ENCODE data around the gene PLCG2. TPM values are rescaled to one million over a fixed set of nuclear protein-coding genes. Genes with fewer than 3 reads are reported as not detected.

PLCG2 gene
- total and polyA plus RNA-seq, 12 donors = 2.4 to 18.2 (median 6.2) TPM

DNA sequence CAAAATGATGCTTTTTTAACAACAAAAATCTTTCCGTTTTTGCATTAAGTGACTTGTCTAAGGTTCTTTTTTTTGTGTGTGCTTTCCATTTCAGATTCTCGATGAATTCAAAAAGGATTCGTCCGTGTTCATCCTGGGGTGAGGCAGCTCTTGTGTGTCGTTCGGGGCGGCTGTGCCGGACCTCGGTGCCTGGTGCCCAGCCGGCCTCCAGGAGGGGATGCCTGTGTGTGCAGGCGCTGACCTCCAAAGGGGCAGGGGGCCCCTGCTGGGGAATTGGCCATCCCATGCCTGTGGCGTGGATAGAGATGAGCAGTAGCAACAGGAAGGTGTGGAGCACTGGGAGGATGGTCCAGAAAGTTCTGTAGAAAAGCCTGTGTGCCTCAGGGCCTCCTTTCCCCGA lies 101.7 kb downstream of the PLCG2 start:
- H3K36me3 ChIP-seq = peaks cover 0 to 22% (median 0%) of the 10 kb centered on the region in 9 donors
- no peak overlapping the region for H3K27ac ChIP-seq
- H3K9me3 ChIP-seq = no peaks in the 10 kb centered on the region
- ATAC-seq (no peak), DNase-seq (no peak)
- H3K4me1 ChIP-seq = no peaks in the 10 kb centered on the region
- 85 to 90% methylated on average over 13 of the region's 13 CpGs for WGBS, 2 donors
- no peak overlapping the region for H3K4me3 ChIP-seq
- H3K27me3 ChIP-seq = peaks cover 0 to 8% (median 0%) of the 10 kb centered on the region in 7 donors
- intact Hi-C loops (cut with DNase I) = loop anchor here in 3 of 10 donors (10.0 kb wide), 2 partner anchors 344 to 516 kb away; no protein-coding TSS in a partner anchor
- TF ChIP-seq, protein P1, sequence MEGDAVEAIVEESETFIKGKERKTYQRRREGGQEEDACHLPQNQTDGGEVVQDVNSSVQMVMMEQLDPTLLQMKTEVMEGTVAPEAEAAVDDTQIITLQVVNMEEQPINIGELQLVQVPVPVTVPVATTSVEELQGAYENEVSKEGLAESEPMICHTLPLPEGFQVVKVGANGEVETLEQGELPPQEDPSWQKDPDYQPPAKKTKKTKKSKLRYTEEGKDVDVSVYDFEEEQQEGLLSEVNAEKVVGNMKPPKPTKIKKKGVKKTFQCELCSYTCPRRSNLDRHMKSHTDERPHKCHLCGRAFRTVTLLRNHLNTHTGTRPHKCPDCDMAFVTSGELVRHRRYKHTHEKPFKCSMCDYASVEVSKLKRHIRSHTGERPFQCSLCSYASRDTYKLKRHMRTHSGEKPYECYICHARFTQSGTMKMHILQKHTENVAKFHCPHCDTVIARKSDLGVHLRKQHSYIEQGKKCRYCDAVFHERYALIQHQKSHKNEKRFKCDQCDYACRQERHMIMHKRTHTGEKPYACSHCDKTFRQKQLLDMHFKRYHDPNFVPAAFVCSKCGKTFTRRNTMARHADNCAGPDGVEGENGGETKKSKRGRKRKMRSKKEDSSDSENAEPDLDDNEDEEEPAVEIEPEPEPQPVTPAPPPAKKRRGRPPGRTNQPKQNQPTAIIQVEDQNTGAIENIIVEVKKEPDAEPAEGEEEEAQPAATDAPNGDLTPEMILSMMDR (IDR thresholded peaks at IDR 0.05) = no peak

DNA sequence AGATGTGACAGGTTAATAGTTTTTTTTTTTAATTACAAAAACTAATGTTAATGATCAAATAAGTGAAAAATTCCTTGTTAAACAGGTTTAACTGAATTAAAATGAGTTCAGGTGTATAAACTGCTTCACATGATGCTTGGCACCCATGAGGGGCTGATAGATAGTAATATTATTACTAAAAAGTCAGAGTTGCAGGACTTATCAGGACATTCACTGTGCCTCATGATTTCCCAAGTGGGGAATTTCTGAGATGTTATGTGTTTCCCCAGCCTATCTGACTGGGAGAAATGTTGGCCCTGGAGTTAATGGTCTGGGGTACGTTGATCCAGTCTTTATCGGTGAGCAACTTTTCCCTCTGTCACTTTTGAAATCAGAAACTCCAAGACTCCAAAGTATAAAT lies 102.1 kb downstream of the PLCG2 start:
- no peaks in the 10 kb centered on the region for H3K9me3 ChIP-seq
- no peak overlapping the region for H3K27ac ChIP-seq
- no peaks in the 10 kb centered on the region for H3K4me1 ChIP-seq
- no peak overlapping the region for H3K4me3 ChIP-seq
- no peak for DNase-seq
- intact Hi-C loops (cut with DNase I) = loop anchor here in 3 of 10 donors (10.0 kb wide), 2 partner anchors 344 to 516 kb away; no protein-coding TSS in a partner anchor
- peaks cover 0 to 8% (median 0%) of the 10 kb centered on the region in 7 donors for H3K27me3 ChIP-seq
- TF ChIP-seq, protein P1 (IDR thresholded peaks at IDR 0.05) = no peak
- peaks cover 0 to 22% (median 0%) of the 10 kb centered on the region in 9 donors for H3K36me3 ChIP-seq
- WGBS, 2 donors = 93 to 96% methylated on average over 2 of the region's 2 CpGs
- no peak for ATAC-seq

DNA sequence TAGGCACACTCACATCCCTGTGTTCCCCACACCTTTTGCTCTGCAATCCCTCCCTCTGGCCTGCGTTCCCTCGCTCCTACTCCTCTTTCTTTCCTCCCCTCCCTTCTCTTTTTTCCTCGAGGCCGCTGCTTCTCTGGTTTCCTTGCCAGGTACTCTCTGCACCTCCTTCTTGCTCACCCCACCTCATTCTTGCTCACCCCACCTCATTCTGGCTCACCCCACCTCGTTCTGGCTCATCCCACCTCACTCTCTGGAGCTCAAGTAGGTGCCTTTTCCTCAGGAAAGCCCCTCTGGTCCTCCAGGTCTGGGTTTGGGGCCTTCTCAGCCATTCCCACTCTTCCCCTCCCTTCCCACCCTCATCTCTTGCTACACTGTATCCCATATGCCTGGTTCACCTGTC lies 103.5 kb downstream of the PLCG2 start:
- 81 to 87% methylated on average over 5 of the region's 5 CpGs for WGBS, 2 donors
- ATAC-seq = no peak
- peaks cover 0 to 8% (median 0%) of the 10 kb centered on the region in 7 donors for H3K27me3 ChIP-seq
- intact Hi-C loops (cut with DNase I) = loop anchor here in 3 of 10 donors (10.0 kb wide), 2 partner anchors 342 to 518 kb away; no protein-coding TSS in a partner anchor
- TF ChIP-seq, protein P1 (IDR thresholded peaks at IDR 0.05) = no peak
- H3K27ac ChIP-seq = no peak overlapping the region
- peaks cover 0 to 22% (median 0%) of the 10 kb centered on the region in 9 donors for H3K36me3 ChIP-seq
- H3K4me1 ChIP-seq = no peaks in the 10 kb centered on the region
- no peak overlapping the region for H3K4me3 ChIP-seq
- no peak for DNase-seq
- no peaks in the 10 kb centered on the region for H3K9me3 ChIP-seq

DNA sequence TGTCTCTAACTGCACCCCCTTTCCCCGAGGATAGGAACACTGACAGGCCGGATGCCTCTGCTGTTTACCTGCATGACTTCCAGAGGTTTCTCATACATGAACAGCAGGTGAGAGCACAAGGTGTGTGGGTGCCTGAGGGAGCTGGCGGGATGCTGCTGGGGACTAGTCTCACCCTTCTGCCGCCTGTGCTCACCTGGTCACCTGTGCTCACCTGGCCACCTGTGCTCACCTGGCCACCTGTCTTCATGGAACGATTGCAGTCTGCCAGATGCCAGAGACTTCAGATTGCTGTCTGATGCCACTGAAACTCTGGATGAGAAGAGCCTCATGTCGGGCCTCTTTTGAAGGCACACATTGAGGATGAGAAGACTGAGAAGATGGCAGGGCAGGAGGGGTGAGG lies 104.1 kb downstream of the PLCG2 start:
- 86 to 93% methylated on average over 6 of the region's 6 CpGs for WGBS, 2 donors
- intact Hi-C loops (cut with DNase I) = loop anchor here in 3 of 10 donors (10.0 kb wide), 2 partner anchors 342 to 518 kb away; no protein-coding TSS in a partner anchor

More for the DNA sequence above, 104.1 kb downstream of the PLCG2 start:
- Histone ChIP-seq H3K36me3 (peaks cover 0 to 22% (median 0%) of the 10 kb centered on the region in 9 donors), H3K27ac (no peak overlapping the region), H3K4me3 (no peak overlapping the region), H3K9me3 (no peaks in the 10 kb centered on the region), H3K4me1 (no peaks in the 10 kb centered on the region), H3K27me3 (peaks cover 0 to 8% (median 0%) of the 10 kb centered on the region in 7 donors)
- TF ChIP-seq, protein P1 (IDR thresholded peaks at IDR 0.05) = no peak
- ATAC-seq = no peak
- DNase-seq = no peak

Data from heart right ventricle (tissue), 16 donors.